GM19099 (cell line): ENCODE data around the gene LSG1.
A peak's percentile ranks its signal among the peaks of the same experiment; 100 is the strongest.

Experiments used
- POLR2A ChIP-seq: IDR thresholded peaks from 3 replicates; pipeline ENCODE4 v1.6.1; 2011; ENCODE audit warnings: low read depth; ENCODE audit not compliant: insufficient read length; ENCODE audit errors: extremely low read depth

LSG1 gene

DNA sequence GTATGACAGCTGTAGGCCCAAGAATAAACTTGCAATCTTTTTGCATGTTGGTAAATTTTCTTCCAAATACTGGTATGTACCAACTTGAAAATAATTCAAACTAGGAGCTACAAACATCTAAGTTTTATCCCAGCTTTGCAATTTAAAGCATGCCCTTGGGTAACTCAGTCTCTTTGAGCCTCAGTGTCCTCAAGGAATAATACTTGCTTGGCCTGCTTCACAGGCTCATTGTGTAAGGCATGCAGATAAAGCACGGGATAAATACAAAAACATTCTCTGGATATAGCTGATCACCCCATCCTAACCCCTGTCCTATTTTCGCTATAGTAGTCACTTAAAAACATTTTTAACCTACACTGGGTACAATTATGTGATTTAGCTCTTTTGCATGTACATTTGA is 29.2 kb downstream of the LSG1 start:
- TF ChIP-seq POLR2A: no peak

GRCh38 chr3:194640829-194641228 is 31.2 kb downstream of the LSG1 start:
- TF ChIP-seq POLR2A: no peak

DNA sequence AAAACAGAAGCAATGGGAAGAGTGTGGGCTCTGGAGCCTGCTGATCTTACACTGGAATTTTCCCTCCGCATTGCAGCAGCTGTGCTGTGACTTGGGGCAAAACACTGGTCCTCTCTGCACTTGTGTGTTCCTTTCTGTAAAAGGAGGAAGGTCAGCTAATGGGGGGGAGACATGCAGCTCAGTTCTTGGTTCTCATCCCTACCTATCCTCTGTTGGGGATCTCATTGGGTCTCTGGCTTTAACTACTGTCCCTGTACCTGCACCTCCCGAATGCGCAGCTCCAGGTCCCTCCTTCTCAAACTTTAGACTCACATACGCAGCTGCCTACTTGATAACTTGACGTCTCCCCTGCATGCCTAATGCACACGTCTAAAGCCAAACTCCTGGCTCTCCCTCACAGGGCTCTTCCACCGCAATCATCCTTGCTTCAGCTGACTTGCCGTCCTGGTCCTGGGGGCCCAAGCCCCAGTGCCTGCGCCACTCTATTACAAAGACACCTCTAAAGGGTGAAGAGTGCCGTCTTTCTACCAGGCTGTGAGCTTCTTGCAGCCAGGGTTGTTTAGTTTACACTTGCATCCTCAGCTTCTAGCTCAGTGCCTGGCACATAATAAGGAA is 32.9 kb downstream of the LSG1 start:
- no peak for TF ChIP-seq POLR2A

DNA sequence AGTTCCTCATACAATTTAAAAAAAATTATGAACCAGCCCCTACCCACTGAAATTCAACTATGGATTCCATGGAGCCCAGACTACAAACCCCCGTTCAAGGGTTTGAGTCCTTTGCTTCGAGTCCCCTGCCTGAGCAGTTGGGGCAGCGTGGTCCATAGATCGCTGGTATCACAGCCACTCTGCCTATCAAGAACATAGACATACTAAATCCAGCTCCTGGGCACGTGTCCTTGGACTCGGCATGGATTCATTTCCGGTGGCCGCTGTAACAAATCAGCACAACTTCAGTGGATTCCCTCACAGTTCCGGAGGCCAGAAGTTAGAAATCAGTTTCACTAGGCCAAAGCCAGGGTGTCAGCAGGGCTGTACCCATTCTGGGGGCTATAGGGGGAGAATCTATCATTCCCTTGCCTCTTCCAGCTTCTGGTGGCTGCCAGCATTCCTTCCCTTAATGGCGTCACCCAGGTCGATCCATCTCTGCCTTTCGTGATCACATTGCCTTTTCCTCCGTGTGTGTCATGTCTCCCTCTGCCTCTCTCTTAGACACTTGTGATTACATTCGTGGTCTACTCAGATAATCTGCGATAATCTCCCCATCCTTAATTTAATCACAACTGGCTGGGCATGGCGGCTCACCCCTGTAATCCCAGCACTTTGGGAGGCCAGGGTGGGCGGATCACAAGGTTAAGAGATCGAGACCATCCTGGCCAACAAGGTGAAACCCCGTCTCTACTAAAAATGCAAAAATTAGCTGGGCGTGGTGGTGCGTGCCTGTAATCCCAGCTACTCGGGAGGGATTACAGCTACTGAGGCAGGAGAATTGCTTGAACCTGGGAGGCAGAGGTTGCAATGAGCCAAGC is 34.2 kb downstream of the LSG1 start:
- no peak for TF ChIP-seq POLR2A

DNA sequence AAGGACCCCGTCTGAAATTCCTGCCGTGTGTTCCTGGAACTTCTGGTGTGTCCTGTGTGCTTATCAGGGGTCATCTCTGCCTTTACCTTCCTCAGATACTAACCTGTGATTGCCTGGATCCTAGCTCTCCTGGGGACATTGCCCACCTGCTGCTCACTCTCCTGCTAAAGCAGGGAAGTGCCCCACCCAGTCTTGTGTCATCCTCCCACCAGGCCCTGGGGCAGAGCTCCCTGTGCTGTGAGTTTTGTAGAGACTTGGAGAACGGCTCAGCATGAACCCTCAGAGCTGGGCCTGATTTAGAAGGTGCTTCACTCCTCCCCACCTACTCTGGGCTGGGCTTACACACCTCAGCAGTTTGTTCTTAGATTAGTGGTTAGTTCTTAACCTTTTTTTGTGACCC is 34.9 kb downstream of the LSG1 start:
- TF ChIP-seq POLR2A: no peak

- peak; percentile 68 for TF ChIP-seq POLR2A
These were observed 38.5 kb downstream of the LSG1 start, which contains the start of gene TMEM44 for GRCh38 chr3:194633349-194634004. Gene TMEM44, minus strand, starts transcription at chr3:194633419. Its CDS starts 204 bp downstream, at chr3:194633215.

- TF ChIP-seq POLR2A: no peak
These were observed 39.1 kb downstream of the LSG1 start for GRCh38 chr3:194632809-194633348.

GRCh38 chr3:194632226-194632808 is 39.7 kb downstream of the LSG1 start:
- no peak for TF ChIP-seq POLR2A

DNA sequence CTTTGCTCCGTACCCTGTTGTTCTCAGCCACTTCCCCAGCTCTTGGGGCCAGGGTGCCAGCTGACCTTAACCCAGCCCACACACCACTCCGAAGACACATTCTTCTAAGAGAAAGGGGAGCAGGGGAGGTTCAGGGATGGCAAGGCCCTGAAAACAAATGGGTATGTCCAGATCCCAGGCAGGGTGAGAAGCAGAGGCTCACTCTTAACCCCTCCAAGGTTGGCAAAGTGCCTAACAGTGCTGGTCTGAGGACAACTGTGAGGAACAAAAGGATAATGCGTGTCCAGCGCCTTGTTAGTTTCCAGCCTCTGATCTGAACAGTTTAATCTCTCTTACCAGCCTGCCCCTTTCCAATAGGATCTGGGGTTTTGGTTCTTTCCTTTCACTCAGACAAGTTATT is 40.3 kb downstream of the LSG1 start:
- TF ChIP-seq POLR2A: no peak

DNA sequence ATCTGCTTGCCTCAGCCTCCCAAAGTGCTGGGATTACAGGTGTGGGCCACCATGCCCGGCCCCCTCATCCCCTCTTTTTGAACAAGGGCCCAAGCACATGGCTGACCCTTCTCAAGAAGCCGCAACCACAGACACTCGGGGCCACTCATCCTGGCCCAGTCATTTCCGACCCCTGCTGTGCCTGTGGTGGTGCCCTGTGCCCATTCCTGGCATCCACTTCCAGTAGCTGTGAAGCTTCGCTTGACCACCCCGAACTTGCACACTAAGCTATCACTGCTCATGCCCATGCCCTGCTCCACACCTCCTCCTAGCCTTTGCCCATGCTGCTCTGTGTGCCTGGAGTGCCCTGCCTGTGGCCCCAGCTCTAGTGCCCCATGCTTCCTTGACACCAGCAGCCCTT is 47.0 kb downstream of the LSG1 start:
- no peak for TF ChIP-seq POLR2A

GRCh38 chr3:194623449-194624290 is 48.3 kb downstream of the LSG1 start:
- TF ChIP-seq POLR2A: no peak

DNA sequence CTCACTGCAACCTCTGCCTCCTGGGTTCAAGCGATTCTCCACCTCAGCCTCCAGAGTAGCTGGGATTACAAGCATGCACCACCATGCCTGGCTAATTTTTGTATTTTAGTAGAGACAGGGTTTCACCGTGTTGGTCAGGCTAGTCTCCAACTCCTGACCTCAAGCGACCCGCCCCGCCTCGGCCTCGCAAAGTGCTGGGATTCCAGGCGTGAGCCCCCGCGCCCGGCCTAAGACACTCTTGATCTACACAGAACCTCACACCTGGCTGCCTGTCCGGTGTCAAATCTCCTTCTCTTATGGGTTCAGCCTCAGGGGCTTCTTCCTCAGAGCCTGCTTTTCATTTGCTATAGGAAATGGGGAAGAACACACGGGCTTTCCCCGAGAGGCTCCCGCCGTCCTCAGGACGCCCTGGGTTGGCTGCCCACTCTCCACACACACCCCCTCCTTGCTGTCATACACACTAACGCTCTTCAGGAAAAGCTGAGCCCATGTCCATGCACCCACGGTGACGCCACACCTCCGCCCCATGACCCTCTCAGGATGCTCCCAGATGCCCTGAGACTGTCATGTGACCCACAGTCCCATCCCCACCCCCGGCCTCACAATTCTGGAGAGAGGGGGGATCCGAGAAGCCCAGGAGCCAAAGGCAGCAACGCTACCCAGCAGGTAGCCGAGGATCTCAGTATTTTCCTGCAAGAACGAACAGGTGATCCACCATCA is 49.2 kb downstream of the LSG1 start:
- no peak for TF ChIP-seq POLR2A

- no peak for TF ChIP-seq POLR2A
These were observed 50.0 kb downstream of the LSG1 start for GRCh38 chr3:194621947-194622346.

DNA sequence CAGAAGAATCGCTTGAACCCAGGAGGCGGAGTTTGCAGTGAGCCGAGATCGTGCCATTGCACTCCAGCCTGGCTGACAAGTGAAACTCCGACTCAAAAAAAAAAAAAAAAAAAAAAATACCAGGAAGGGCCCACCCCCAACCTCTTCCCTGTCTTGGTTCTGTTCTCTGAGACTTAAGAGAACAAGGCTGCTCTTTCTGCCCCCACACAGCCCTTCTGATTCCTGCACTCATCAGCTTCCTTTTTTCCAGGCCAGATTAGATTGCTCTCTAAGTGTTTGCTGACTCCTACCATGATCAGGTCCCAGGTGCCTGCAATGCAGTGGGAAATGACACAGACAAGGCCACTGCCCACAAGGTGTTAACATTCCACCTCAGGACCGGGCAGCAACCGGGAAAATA is 51.8 kb downstream of the LSG1 start:
- TF ChIP-seq POLR2A: no peak

DNA sequence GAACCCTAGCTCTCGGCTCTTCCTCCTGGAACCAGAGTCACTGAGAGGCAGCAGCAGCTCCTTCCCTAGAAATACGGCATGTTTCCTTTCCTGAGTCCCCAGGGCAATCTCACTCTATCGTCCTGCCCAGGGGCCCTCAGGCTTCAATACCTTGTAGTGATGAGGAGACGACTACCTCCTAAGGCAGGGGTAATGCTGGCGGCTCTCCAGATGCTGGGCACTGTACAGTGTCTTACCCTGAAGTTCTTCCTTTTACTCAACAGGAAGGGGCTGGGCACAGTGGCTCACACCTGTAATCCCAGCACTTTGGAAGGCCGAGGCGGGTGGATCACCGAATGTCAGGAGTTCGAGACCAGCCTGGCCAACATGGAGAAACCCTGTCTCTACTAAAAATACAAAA is 52.2 kb downstream of the LSG1 start:
- TF ChIP-seq POLR2A: no peak
